ENCODE results near the gene GALNT10. TPM values are rescaled to one million over a fixed set of nuclear protein-coding genes. Genes with fewer than 3 reads are reported as not detected.

Gene GALNT10
- total and polyA plus RNA-seq, 9 of the 15 experiments (the other 6 are each of a cell fraction or from before 2014, with no cell fraction given): 4.6 to 37.1 (median 13.3) TPM

- TF ChIP-seq DDX20 (tag; IDR thresholded peaks at IDR 0.05; ENCODE audit: low read depth): no peak
Measured at GRCh38 chr5:154318691-154319090, 128.2 kb downstream of the GALNT10 start (continued).

GRCh38 chr5:154319736-154320135 lies 129.2 kb downstream of the GALNT10 start:
- no peak overlapping the region for H2AFZ ChIP-seq (ENCODE audit: low read depth, low read length)
- no peaks in the 10 kb centered on the region for H3K9me3 ChIP-seq (replicated peaks; ENCODE audit: control insufficient read depth, insufficient read depth, low read depth, low read length)
- intact Hi-C loops (cut with micrococcal nuclease): no loop called here
- H3K27me3 ChIP-seq (ENCODE audit: control insufficient read depth in 2 of 2, insufficient read depth in 2 of 2, low read length in 2 of 2): no peaks in the 10 kb centered on the region
- no peak for ATAC-seq
- POLR2A ChIA-PET: interaction anchor here (0.6 kb wide), 1 partner anchor 85 kb away, joined by 3 read pairs; no protein-coding TSS in a partner anchor
- in situ Hi-C loops (cut with MboI): no loop called here
- H3K4me2 ChIP-seq (ENCODE audit: insufficient read depth, low read length): no peak overlapping the region
- H3K9ac ChIP-seq (ENCODE audit: insufficient read depth in 1 of 2, low read depth in 2 of 2, low read length in 2 of 2): no peak overlapping the region
- no peak overlapping the region for H3K4me3 ChIP-seq
- no peak for FAIRE-seq
- WGBS (ENCODE audit: insufficient coverage, low coverage, missing lambda C conversion rate): 64% methylated on average over 4 of the region's 4 CpGs
- no TSS peak for BruUV-seq (replicated peaks)
- H3K79me2 ChIP-seq (ENCODE audit: control insufficient read depth, insufficient read depth, low read length): no peaks in the 10 kb centered on the region
- CTCF ChIA-PET (ENCODE audit: low intra/inter-chr PET ratio): no interaction called here
- no peaks in the 10 kb centered on the region for H3K9me1 ChIP-seq (ENCODE audit: control insufficient read depth, insufficient read depth, low read length)
- H3K36me3 ChIP-seq (ENCODE audit: control insufficient read depth, insufficient read depth, low read length): no peaks in the 10 kb centered on the region
- no peak for DNase-seq (ENCODE audit: extremely low read depth in 1 of 4, low spot score in 3 of 4)
- no peak overlapping the region for H3K27ac ChIP-seq (ENCODE audit: extremely low read depth, low read depth, low read length)
- 0 out of 2 replicates have a peak, but pooled peaks cover 3% of the 10 kb centered on the region for H4K20me1 ChIP-seq (replicated peaks; ENCODE audit: control insufficient read depth, insufficient read depth, low read length)
- no peaks in the 10 kb centered on the region; a peak in 1 of 5 replicates for H3K4me1 ChIP-seq (replicated peaks in 1 of 2; ENCODE audit: control insufficient read depth in 2 of 2, insufficient read depth in 2 of 2, low read length in 2 of 2)
- TF ChIP-seq CC2D1A (IDR thresholded peaks at IDR 0.05) (no peak), ZNF217 (CRISPR knock-in tag; IDR thresholded peaks at IDR 0.05) (no peak), ZBTB17 (CRISPR knock-in tag; IDR thresholded peaks at IDR 0.05) (no peak), IFI16 (CRISPR knock-in tag; IDR thresholded peaks at IDR 0.05) (no peak), ZNF224 (CRISPR knock-in tag; IDR thresholded peaks at IDR 0.05) (no peak), NEUROD1 (IDR thresholded peaks at IDR 0.05; ENCODE audit: borderline replicate concordance, low read depth, low read length, partially characterized antibody) (no peak), ZNF280A (IDR thresholded peaks at IDR 0.05; ENCODE audit: low read depth, partially characterized antibody) (no peak), SRF (CRISPR knock-in tag; IDR thresholded peaks at IDR 0.05) (no peak), GATAD2A (IDR thresholded peaks at IDR 0.05) (no peak), DLX4 (CRISPR knock-in tag; IDR thresholded peaks at IDR 0.05) (no peak), ZFP1 (CRISPR knock-in tag; IDR thresholded peaks at IDR 0.05) (no peak), ZNF41 (CRISPR knock-in tag; conservative IDR thresholded peaks at IDR 0.05) (no peak), CHAMP1 (IDR thresholded peaks at IDR 0.05) (no peak), ZNF740 (CRISPR knock-in tag; IDR thresholded peaks at IDR 0.05) (no peak), ZNF740 (tag; IDR thresholded peaks at IDR 0.05) (no peak)

Data from K562 (cell line).